Fibroblast of peridontal ligament (primary cell): ENCODE measurements around the gene TBC1D25.

ENCODE experiments used
- DNase-seq: peaks from one replicate; pipeline ENCODE4 v3.0.0-alpha.2; 2010; ENCODE audit errors: extremely low read depth

Gene TBC1D25

DNA sequence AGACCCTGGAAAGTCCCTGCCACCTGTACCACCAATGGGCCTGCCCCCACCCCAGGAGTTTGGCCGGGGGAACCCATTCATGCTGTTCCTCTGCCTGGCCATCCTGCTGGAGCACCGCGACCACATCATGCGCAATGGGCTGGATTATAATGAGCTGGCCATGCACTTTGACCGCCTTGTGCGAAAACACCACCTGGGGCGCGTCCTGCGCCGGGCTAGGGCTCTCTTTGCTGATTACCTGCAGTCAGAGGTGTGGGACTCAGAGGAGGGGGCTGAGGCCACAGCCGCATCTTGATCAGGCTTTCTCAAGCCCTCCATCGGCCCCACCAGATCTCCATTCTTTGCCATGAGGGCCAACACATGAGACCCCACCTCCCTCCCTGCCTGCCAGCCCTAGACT, 21.2 kb downstream of the TBC1D25 start:
- no peak for DNase-seq

DNA sequence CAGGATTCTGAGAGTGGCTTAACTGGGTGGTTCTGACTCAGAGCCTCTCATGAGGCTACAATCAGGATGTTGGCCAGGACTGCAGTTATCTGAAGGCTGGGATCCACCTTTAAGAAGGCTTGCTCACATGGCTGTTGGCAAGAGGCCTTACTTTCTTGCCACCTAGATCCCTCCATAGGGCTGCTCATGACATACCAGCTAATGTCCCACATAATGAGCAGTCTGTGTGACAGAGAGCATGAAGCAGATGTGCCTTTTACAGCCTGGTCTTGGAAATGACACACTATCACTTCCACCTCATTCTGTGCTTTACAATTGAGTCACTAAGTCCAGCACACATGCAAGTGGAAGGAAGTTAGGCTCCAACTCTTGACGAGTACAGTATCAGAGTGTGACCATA, 30.4 kb downstream of the TBC1D25 start:
- DNase-seq, result peak; percentile 40

DNA sequence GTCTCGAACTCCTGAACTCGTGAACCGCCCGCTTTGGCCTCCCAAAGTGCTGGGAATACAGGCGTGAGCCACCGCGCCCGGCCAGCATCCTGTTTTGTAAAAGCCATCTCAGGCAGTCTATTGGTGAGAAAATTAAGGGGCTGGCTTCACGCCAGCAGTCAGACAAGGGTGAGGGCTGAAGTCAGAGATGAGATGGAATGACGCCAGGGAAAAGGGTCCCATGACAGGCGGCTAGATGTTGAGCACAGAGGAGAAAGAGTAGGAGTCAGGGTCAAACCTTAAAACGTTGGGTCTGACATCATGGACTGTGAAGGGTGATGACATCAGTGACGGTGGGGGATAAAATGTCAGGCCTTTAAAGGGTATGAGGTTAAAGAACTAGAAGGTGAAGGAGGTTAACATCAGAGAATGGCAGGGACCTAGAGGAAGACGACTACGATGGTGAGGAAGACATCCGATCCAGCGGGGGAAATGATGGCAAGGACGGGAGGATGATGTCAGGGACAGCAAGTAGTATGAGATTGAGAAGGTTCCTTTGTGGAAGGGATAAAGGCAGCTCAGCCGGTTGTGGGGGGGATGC, 34.3 kb downstream of the TBC1D25 start:
- DNase-seq, result no peak

DNA sequence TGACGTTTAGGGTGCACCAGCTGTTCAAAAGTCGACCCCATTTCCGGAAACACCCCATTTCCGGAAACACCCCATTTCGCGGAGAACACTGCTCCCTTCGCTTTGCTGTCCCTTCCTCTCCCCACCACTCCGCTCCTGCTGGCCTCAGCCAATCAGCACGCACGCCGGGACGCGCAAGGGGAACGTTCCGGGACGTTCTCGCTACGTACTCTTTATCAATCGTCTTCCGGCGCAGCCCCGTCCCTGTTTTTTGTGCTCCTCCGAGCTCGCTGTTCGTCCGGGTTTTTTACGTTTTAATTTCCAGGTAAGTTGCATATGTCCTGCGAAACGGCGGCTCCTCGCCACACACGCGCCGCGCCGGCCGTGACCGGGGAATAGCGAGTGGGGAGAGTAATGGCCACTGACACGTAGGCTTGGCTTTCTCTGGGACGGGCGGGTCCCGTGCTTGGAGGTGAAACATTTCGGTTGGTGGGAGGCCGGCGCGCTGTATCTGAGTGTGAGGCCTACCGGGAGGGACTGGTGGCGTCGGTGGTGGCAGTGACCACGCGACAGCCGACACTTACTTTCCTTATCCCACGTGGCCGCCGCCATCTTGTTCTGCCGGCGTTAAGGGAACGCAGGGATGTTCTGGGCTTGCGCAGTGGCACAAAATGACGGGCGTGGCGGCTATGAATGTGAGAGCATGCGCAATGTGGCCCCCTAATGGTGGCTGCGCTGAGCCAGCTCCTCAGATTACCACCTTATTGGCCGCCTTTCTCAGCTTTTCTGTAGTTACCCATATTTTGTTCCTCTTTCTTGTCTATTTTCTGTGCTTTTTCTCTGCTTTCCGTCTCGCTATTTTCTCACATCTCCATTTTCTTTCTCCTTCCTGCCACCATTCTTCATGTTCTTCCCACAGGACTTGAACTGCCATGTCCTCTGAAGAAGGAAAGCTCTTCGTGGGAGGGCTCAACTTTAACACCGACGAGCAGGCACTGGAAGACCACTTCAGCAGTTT, 35.1 kb downstream of the TBC1D25 start, which contains the start of gene RBM3:
Gene RBM3 (plus strand): TSS at position 215 of the 997 bp plus-strand sequence. CDS start 697 bp downstream, at position 912.
- peak; percentile 91 for DNase-seq

DNA sequence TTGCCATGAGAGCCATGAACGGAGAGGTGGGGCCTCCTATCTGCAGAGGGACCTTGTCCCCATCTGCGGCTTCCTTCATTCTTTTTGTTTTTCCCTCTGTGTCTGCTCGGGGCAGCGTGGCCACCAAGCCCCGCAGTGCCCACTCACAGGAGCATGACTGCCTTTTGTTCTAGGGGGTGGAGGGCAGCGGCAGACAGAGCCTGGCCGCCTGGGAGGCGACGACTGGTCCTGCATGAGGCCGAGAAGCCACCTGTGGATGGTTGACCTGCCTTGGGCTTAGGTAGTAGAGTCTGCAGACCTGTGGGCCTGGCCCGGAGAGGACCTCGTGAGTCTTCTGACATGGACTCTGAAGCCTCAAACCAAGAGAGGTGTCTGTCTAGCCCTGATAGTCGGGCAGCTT, 36.1 kb downstream of the TBC1D25 start:
- DNase-seq, result no peak

DNA sequence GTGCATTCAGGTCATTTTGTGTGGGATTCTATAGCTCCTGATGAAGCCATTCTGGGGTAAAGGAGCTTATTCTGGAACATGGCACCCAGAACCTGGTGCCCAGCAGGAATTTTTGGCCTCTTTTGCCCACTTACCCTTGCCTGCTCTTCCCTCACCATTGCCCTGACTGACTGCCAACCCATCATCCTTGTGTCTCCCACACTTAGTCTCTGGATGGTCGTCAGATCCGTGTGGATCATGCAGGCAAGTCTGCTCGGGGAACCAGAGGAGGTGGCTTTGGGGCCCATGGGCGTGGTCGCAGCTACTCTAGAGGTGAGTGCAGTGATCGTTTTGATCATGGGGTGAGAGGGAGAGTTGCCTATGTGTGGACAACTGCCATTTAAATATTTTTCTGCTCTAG, 36.6 kb downstream of the TBC1D25 start:
- DNase-seq, result no peak

DNA sequence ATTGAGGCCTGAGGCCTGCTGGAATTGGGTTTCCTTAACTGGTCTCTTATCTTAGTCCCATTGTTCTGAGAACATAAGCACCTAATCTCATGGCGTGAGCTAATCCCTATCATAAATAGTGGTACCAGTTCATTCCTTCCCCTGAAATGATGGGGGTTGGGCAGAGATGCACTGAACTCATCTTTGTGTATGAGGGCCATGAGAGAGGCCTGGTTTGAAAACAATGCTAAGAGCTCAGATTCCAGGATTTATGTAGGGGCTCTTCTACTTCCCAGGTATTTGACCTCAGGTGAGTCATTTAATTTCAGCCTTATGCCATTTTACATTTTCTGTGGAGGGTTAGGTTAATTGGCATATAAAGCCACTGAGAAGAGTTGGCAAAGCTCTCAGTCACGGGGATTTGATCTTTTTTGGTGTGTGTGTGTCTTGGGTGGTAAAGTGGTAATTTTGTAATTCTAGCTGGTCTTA, 39.2 kb downstream of the TBC1D25 start:
- no peak for DNase-seq

DNA sequence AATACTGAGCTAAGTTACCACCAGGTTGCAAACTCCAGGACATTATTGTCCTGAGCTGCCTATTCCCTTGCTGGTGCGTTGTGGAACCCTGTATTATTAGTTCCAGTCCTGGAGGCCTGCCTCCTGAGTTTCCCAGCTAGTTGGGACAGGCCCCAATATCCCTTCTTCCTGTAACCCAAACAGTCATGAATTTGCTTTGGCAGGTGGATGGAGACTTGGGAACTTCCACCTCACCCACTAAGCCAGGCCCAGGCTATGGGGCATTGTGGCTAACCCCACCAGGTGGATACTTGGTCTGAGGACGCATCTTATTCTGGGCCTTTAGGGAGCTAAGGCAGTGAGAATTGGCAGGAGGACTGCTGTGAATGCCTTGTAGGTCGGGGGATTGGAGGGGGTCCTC, 39.7 kb downstream of the TBC1D25 start:
- no peak for DNase-seq

DNA sequence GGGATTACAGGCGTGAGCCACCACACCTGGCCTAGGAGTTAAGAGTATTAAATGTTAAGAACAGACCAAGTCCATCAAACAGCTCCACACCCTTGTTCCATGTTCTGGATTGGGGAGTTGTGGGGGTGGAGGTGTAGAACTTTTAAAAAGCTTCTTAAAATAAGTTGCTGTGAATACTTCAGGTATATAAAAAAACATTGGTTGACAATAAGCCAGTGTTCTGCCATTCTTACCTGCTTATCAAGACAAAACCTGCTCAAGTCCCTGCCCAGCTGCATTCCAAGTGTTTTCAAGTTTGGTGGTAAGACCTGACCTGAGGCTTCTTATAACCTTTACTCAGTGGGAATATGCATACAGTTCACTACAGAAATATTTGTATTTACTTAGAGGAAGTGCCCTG, 41.1 kb downstream of the TBC1D25 start:
- DNase-seq, result no peak

DNA sequence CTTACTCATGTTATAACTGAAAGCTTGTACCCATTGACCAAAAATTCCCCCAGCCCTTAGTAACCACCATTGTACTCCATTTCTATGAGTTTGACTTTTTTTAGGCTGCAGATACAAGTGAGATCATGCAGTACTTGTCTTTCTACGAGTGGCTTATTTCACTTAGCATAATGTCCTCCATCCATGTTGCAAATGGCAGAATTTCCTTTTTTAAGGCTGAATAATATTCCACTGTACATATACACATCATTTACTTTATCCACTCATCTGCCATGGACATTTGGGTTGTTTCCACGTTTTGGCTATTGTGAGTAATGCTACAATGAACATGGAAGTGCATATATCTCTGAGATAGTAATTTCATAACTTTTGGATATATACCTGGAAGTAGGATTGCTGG, 45.2 kb downstream of the TBC1D25 start:
- no peak for DNase-seq

DNA sequence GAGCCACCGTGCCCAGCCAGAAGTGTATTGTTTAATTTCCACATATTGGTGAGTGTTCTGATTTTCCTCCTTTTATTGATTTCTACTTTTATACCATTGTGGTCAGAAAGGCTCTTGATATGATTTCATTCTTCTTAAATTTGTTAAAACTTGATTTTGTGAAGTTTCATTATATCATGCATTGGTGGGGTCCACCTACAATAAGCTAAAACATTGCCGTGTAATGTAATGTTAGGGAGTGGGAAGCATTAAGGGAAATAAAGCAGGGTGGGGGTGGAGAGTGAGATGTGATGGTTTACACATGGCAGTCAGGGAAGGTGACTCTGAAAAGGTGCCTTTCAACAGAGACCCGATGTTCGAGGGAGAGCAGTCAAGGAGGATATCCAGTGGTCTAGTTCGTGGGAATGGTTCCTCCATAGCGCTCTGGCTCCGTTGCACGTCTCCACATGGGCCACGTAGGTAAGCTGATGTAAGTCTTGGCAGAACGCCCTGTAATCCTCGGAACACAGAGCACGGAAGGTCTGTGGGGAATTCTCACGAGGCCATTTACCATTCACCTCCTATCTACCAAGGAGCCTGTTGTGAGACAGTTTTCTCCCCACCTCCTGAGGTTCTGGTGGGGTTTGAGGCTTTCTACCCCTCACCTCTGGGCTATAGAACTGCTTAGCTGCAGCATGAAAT, 50.1 kb downstream of the TBC1D25 start:
- no peak for DNase-seq

DNA sequence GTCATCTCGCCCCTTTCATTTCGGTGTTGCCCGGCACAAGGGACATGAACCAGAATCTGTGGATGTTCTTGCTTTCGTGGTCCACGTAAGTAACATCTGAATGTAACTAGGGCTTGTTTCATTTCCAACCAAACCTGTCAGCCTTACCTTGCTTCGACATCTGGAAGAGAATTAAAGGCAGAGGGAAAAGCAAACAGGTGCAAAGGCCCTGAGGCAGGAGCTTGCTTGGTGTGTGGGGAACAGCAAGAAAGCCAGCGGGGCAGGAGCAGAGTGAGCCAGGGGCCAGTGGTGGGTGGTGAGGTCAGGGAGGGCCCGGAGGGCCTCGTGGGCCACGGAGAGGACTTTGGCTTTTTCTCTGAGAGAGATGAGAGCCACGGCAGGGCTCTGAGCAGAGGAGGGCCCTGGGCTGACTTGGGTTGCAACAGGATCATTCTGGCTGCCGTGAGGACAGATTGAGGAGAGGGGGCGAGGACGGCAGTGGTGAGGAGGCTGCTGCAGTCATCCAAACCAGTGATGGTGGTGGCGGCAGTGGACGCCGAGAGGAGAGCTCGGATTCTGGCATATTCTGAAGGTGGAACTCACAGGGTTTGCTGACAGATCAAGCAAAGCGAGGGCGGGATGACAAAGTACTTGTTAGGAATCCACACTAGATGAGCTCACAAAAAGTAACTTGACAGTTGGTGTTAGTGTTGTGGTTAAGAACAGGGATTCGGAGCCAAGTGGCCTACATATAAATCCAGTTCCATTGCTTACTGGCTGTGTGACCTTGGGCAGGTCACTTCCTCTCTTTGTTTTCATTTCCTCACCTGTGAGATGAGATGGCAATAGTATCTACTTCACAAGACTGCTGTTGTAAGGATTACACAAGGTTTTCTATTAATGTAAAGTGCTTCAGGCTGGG, 50.9 kb downstream of the TBC1D25 start:
- no peak for DNase-seq

DNA sequence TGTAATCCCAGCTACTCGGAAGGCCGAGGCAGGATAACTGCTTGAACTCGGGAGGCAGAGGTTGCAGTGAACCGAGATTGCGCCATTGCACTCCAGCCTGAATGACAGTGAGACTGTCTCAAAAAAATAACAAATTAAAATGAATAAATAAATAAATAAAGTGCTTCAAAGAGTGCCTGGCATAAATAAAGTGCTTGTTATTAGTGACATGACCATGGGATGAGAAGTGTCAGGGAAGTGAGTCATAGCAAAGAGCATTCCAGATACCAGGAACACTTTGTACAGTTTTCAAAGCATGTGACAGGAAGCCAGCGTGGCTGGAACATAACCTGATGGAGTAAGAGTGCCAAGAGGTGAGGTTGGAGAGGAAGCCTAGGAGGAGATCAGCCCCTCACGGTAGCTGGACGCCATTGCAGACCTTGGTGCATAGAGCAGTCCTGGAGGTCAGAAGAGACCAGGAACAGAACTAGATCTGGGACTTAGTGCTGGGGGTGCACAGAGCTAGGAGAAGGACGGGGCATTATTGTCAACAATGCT, 51.8 kb downstream of the TBC1D25 start:
- DNase-seq, result no peak

DNA sequence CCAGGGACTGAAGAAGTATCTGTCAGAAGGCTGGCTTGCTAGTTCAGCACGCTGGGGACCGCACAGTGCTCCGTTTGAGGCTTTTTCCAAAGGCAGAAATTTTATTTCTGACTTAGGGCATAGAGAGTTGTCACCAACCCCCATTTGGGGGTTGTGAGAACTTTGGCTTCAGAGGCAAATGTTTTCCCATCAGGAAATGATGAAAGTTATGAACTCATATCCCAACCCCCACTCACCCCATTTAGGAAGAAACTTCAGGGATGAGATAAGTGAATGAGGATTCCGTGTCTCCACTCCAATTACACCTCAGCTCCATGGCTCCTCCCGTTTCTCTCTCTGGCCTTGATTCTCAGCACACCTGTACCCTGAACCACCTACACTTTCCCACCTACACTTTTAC, 53.5 kb downstream of the TBC1D25 start:
- DNase-seq, result no peak

DNA sequence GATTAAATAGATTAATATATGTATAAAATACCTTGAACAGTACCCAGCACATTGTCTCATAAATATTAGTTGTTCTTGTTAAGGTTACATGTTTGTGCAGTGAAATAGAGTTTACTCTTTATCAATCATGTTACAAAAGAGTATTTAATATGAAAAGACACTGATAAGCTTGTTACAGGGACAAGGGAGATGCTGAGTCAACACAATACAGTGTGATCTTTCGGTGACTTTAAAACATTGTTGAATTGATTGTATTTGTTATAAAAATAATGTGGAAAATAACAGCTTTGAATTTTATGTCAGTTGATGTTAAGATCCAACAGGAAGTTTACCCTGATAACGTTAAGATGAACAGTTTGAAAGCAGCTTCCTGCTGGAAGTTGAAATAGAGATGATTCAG, 56.4 kb downstream of the TBC1D25 start:
- no peak for DNase-seq

DNA sequence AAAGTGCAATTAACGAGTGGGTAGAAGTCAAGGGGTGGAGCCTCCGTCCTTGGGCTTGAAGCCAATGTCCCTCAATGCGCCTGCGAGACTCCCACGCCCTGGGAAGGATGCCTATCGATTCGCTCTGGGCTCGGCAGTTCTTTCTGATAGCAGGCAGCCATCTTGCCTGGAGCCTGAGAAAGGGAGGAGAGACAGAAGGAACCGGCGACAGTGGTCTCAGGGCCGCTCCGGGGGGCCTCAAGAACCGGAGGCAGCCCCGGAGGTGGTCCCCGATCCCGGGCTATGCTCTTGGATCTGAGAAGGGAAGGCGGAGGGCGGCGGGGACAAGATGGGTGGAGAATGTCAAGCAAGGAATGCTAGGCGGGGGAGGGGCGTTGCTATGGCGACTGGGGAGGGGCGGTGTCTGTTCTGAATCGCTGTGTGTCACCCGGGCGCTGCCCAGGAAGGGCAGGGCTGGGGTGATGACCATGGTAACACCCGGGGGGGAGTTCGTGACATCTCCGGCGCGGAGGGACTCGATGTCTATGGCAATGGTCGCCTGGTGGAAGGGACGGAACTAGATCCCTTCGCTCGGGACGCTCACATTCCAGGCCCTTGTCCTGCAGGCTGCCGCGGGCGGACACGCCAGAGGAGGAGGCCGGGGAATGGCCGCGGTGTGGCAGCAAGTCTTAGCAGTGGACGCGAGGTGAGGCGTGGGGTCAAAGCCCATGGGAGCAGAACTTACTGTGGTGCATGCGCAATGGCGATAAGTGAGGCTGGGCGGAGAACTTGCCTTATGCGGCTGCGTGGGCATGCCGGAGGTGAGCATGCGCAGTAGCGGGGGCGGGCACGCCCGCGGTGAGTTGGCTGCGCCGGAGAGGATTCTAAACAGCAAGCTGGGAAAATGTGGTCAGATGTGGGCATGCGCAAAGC, 58.1 kb downstream of the TBC1D25 start, which contains the start of gene WDR13:
Gene WDR13 (plus strand): TSS at position 140 of the 912 bp plus-strand sequence. CDS start 505 bp downstream, at position 645.
- peak; percentile 96 for DNase-seq

DNA sequence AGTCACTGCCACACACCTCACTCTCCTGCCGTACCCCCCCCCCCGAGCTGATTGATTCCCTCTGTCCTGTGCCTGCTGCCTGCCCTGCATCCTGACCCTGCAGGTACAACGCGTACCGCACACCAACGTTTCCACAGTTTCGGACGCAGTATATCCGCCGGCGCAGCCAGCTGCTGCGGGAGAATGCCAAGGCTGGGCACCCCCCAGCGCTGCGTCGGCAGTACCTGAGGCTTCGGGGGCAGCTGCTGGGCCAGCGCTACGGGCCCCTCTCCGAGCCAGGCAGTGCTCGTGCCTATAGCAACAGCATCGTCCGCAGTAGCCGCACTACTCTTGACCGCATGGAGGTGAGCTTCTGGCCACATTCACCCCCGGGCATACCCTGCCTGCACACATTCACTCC, 59.1 kb downstream of the TBC1D25 start:
- no peak for DNase-seq

DNA sequence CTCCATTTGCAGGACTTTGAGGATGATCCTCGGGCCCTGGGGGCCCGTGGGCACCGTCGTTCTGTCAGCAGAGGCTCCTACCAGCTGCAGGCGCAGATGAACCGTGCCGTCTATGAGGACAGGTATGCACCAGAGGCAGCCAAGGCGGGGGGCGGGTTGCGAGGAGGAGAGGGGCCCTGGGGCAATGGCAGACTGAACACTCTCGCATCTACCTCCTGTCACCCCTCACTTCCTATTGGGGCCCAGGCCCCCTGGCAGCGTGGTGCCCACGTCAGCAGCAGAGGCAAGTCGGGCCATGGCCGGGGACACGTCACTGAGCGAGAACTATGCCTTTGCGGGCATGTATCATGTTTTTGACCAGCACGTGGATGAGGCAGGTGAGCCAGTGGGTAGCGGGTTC, 59.8 kb downstream of the TBC1D25 start:
- DNase-seq, result no peak

DNA sequence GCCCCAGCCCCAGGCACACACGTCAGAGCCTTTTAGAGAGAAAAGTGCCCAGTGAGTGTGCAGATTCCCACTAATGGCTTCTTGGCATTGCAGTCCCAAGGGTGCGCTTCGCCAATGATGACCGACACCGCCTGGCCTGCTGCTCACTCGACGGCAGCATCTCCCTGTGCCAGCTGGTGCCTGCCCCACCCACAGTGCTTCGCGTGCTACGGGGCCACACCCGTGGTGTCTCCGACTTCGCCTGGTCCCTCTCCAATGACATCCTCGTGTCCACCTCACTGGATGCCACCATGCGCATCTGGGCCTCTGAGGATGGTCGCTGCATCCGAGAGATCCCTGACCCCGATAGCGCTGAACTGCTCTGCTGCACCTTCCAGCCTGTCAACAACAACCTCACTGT, 60.7 kb downstream of the TBC1D25 start:
- DNase-seq, result no peak
